ENCODE data around the gene PLEKHB2.
"Not testable (repeated sequence)": the region's sequence is repeated elsewhere in the genome, so short reads cannot be mapped to it uniquely, and the experiment has no call there.

PLEKHB2 gene

DNA sequence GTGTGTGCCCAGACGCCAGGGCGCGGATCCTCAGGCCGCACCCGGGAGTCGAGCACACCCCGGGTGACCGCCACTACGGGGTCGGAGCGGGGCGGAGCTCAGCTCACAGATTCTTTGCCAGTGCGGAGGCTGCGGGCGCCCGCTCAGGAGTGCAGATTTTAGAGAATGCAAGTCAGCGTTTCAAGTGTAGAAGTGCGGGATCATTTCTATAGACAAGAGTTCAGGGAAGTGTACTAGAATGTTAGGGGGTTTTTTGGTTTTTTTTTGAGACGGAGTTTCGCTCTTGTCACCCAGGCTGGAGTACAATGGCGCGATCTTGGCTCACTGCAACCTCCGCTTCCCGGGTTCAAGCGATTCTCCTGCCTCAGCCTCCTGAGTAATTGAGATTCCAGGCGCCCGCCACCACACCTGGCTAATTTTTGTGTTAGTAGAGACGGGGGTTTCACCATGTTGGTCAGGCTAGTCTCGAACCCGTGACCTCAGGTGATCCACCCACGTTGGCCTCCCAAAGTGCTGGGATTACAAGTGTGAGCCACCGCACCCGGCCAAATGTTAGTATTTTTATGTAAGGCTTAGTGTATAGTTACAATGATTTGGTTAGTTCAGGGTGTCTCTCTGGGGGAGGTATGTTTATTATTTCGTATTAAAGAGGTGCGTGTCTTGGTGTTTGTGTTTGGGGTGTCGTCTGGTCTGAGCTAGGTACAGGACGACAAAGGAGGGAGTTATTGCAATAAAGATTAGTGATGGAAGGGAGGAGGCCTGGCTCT is 11.3 kb upstream of the PLEKHB2 start:
- peak in 24 of 51 donors; percentile 46 to 89 (median 75) for DNase-seq

DNA sequence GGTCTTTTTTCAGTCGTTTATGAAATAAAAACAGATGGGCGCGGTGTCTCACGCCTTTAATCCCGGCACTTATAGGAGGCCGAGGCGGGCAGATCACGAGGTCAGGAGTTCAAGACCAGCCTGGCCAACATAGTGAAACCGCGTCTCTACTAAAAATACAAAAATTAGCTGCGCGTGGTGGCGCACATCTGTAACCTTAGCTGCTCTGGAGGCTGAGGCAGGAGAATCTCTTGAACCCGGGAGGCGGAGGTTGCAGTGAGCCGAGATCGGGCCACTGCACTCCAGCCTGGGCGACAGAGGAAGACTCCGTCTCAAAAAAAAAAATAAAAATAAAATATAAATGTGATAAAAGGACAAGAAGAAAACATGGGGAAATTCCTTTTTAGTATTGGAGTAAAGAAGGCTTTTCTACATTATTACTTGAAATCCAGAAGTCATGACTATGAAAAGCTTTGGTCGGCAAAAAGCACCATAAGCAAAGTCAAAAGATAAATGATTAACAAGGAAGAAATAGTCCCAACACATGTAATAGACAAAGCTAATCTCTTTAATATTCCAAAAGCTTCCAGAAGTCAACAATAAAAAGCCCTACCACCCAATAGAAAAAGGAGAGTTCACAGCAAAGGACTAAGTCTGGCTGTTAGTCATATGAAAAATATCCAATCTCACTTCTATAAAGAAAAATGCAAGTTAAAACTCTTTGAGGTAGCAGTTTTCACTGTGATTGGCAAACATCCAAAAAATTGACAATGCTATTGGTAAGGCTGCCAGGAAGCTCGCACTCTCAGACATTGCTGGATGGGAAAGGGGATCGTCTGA is 10.5 kb upstream of the PLEKHB2 start:
- no peak for DNase-seq

DNA sequence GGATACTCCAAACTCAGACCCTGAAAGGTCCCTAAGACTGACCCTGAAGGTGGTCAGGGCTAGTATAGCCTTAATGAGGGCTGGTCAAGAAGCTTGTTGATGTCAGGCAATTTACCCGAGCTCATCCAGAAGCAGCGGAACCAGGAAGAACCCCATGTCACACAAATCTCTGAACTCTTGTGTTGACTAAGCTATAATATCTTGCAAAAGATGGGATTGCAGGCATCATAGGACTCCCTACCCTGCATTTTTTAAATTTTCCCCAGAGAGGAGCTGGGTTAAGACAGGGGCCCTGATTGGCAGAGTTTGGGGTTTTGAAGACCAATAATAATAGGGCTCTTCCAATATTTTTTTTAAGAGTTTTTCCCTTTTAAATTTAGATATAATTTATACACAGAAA is 2.0 kb upstream of the PLEKHB2 start:
- no peak for DNase-seq

DNA sequence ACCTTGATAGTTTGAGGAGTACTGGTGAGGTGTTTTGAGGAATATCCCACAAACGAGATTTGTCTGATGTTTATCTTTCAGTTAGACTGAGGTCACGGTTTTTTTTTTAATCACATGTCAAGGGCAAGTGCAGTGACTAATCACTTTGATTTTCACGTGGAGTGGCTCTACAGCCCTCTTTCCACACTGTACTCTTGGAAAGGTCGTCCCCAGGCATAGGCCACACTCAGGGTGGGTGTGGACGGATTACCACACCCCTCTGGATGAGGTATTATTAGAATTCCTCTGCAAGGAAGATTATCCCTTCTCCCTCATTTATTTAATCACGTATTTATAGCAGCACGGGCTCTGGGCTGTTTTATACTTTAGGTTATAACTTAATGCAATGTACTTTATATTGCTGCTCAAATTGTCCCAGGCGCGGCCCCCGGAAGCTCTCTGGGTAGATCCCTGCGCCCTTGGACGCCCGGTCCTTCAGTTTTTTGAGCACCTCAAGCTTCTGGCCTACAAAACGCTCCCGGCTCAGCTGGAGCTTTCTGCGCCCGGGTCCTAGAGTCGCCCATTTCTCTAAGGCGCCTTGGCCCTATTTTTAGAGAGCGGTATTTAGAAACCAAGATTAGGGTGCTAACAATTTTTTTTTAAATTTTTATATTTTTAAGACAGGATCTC is 515 bp upstream of the PLEKHB2 start:
- peak in 35 of 51 donors; percentile 53 to 89 (median 76) for DNase-seq

DNA sequence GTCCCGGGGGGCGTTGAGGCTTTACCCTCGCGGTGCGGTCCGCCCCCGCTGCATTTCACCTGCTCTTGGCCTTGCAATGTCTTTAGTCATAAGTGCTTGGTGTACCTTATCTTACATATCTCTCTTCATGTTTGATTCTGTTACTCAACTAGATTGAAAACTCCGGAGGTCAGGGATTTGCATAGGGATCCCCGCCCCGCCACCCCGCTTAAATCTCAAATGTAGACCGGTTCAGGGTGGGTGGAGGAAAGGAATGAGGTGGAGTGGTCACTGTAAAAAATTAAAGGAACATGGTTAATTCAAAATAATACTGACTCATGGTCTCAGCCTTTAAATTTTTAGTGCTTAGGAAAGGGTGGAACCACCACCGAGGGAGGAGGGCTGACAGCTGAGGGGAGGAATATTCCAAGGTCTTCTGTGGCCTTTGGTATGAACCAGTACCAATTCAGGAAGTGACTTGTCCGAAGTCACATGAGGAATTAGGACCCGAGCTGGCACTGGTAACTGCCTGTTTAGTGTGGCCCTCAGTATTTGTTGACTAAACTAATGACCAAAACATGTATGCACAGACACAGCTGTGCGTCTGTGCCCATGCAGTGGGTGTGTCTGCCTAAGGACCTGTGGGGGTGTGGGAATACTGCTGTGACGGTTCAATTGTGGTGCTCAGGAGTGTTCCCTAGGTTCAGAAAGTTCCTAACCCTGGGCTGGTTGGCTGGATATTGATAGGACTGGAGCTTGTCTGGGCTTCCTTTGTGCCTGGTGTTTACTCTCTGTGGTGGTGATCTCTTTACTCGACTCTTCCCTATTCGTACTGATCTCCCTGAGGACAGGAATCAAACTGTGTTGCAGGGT is 1.0 kb downstream of the PLEKHB2 start:
- DNase-seq: peak in 8 of 51 donors; percentile 2 to 47 (median 16)

DNA sequence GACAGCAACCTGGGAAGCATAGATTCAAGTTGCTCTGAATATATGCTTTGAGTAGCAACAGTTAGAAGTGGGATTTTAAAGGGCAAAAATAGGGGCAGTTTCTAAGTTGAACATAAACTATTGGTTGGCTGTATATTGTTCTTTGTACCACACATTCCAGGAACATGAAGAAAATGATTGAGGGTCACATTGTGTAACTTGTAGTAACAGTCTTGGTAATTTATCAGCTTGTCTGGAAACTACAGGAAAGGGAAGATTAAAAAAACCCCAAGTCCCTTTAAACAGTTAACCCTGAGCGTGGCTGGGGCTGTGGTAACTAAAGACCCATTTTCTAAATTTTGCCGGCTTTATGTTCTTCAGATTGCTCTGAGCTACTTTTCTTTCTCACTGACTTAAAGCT is 7.4 kb downstream of the PLEKHB2 start:
- no peak for DNase-seq

DNA sequence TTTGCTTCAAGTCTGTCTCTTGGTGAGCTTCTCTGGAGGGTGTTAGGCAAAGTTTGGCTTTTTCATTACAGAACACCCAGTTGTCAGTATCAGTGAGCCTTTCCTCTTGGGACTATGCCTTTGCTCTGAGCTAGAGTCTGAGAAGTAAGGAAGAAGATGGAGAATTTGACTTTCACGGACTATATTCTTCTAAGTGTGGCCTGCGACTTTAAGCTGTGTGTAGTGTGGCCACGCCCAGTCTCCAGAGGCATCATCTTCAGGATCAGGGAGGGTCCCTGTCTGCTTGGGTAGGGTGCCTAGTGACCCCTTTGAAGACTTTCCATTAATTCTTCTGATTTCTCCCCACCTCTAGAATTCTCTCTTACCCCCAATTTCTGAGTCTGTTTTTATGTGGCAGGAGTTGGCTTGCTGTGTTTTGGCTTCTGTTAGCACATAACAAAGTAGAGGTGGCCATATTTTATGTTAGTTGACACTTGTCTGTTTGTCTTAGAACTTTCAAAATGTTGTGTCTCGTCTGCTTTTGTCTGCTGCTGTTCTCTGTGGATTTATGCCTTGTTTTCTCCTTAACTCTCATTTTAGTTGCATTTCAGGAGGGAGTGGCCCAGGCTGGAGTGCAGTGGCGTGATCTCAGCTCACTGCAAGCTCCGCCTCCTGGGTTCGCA is 8.6 kb downstream of the PLEKHB2 start:
- no peak for DNase-seq

DNA sequence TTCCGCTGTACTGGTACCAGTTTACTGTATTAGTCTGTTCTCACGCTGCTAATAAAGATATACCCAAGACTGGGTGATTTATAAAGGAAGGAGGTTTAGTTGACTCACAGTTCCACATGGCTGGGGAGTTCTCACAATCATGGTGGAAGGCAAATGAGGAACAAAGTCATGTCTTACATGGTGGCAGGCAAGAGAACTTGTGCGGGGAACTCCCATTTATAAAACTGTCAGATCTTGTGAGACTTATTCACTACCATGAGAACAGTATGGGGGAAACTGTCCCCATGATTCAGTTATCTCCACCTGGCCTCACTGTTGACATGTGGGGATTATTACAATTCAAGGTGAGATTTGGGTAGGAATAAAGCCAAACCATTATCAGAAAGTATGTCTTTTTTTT is 9.8 kb downstream of the PLEKHB2 start:
- DNase-seq: not testable (repeated sequence)

DNA sequence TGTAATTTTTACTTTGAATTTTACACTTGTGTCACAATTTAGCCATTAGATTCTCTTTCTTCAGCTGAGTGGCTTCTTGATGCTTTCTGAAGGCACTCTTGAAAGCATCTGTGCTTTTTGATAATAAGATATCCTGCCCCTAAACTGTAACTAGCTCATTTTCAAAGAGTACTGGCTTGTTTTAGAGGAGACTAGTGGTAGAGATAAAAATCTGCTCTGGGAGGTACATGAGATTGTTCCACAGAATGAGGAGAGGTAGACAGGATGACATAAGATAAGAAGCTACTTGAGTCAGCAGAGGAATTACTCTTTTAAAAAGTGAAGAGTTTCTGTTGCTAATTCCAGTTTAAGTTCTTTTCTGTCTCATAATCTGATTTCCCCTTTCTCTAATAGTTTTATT is 10.6 kb downstream of the PLEKHB2 start:
- DNase-seq: no peak

DNA sequence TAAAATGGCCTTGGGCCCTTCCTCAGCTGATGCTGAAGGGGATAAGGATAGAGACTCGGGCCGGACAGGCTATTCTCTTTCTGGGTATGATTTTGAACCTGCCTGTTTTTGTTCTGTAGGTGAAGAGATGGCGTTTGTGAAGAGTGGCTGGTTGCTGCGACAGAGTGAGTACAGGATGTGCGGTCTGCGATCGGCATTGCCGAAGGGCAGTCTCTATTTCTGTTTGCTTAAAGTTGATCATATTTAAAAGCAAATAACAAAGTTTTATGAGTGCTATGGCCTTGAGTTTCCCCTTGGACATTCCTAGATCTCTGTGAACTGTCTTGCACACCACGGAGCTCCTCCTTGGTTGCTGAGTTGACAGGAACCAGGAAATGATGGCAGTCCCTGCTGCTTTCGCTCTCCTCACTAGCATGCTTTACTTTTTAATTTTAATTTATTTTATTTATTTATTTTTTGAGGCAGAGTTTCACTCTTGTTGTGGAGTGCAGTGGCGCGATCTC is 15.7 kb downstream of the PLEKHB2 start:
- no peak for DNase-seq

DNA sequence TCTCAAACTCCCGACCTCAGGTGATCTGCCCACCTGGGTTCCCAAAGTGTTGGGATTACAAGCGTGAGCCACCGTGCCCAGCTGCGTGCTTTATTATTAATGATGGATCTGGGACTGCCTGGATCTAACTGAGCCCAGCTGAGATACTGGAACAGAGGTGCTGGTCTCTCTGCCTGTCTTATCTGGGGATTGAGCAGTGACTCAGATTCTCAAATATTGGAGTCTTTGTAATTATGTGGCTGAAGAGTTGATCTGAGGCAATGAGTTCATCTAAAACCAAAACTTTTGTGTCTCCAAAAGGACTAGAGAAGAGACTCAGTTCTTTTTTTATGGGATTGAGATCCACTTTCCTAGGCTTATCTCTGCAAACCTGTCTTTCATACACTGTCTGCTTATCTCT is 16.3 kb downstream of the PLEKHB2 start:
- DNase-seq: no peak

DNA sequence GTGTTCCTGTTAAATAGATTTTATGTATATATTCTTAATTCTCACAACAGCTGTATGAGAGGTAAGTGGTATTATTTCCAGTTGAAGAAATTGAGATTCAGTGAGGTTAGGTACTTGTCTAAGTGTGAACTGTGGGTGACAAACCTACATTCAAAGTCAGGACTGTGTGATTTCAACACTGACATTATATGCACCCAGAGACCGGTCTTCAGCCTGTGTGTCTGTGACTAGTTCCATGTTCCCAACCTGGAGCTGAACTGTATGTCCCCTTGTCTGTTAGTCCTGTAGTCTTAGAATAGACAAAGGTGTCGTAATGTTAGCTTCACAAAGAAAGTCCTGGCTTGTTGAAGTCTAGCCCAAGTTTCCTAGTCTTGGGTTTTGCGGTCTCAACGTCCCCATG is 17.4 kb downstream of the PLEKHB2 start:
- DNase-seq: no peak

DNA sequence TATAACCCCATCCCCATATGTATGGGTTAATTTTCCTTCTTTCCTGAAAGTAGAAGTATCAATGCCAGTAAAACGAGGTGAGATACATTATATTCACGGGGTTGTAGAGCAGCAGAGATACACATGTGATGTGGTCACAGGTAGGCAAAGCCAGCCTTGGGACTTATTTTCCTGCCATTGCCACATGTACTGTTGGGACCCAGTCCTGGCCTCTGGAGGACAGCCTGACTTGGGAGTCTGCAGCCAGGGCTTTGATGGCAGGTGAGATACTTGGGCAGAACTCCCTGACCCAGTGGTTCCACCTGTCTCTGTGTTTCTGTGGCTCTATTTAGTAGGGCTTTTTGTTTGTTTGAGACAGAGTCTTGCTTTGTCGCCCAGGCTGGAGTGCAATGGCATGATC is 18.1 kb downstream of the PLEKHB2 start:
- no peak for DNase-seq

DNA sequence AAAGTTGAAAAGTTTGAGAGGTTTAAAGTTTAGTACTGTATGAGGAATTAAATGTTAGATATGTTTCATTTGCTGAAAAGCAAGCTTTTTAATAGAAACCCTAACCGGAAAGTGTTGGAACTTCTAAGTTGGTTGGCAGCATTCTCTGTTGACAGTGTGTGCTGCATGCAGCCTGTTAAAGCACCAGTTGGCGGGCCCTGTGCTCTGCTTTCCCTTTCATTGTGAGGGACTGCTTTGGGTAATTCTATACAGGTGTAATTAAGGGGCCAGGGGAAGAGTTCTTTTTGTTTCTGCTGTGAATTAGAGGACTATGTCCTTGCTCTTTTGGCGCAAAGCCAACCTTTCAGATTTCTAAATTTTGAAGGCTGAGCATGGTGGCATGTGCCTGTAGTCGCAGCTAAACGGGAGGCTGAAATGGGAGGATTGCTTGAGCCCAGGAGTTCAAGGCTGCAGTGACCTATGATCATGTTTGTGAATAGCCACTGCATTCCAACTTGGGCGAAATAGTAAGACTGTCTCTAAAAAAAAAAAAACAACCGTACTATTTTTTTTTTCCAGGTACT is 20.1 kb downstream of the PLEKHB2 start:
- DNase-seq: peak in 1 of 51 donors; percentile 12

DNA sequence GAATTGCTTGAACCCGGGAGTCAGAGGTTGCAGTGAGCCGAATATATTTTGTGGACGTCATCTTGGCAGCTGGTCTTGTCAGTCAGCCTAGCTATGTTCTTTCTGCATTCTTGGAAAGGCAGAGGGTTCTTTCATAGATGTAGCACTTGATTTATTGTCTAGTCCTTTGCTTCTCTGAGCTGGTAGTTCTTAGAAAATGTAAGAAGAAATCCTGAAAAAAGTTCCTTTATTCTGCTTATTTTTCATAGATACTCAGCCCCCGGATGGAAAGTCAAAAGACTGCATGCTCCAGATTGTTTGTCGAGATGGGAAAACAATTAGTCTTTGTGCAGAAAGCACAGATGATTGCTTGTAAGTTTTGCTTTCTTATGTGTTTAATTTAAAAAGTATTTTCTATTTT is 21.3 kb downstream of the PLEKHB2 start:
- peak in 1 of 51 donors; percentile 28 for DNase-seq

DNA sequence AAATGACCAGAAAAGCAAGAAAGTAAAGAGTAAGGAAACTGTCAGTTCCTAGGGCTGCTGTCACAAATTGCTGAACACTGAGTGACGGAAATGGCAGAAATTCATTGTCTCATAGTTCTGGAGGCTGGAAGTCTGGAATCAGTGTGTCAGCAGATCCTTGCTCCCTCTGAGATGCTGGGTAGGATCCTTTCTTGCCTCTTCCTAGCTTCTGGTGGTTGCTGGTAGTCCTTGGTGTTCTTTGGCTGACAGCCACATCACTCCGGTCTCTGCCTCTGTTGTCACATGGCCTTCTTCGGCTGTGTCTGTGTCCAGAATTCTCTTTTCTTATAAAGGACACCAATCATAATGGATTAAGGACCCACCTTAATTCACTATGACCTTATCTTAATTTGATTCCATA is 21.9 kb downstream of the PLEKHB2 start:
- DNase-seq: peak in 12 of 51 donors; percentile 7 to 29 (median 21)

DNA sequence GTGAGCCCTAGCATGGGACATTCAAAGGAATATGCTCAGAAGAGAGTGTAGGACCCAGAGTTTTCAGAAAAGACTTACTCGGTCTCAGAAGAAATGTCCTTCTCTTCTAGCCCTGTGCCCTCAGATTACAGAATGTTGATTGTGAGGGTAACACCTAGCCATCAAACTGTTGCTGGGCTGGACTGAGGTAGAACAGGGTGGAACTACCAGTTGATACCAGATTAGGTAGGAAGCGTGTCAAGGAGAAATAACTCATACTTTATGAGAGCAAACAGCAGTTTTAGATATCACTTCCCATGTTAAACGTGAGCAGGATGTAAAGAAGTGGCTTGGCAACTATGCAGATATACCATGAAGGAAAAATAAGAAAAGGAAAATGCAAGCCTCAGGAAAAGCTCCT is 22.8 kb downstream of the PLEKHB2 start:
- DNase-seq: no peak

DNA sequence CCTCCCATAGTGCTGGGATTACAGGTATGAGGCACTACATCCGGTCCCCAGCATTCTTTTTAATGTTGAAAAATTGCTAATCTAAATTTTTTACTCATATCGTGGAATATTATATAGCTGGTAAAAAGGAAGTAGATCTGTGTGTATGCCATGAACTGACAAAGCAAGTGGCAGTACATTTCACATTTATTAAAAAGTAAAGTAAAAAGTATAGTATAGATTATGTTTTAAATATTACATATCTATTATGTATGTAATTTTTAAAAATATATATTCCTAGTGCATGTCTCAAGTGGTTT is 25.1 kb downstream of the PLEKHB2 start:
- DNase-seq: no peak

DNA sequence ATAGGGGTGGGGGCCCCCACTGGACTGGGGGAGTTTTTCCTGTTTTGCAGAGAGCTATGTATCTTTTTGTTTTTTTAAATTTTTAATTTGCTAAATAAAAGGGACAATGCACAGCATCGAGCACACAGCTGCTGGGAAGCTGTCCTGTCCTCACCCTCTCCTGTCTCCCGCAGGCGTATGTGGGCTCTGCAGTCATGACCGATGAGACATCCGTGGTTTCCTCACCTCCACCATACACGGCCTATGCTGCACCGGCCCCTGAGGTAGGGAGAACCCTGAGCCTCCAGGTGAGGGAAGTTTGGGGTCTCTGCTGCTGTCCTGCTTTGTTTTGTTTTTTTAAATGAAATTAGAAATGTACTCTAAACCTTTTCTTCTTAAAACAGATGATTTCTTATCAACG is 27.6 kb downstream of the PLEKHB2 start:
- no peak for DNase-seq

DNA sequence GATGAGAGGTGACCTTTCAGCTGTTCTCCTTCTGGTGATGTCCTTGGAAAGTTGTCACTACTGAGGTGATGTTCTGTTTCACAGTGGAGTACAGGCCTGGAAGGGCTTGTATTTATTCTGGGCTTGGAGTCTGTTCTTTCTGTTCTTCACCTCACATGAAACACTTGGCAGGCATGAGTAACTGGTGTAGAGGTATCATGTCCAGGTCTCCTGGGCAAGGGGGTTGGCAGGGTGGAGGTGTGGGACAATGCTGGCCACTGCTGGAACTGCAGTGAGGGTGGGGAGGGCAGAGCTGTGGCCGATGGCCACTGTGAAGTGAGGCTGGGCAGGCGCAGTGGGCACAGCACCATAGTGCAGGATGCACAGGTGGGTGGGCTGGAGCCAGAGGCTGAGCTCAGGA is 35.4 kb downstream of the PLEKHB2 start:
- no peak for DNase-seq
